KBM-7 (cell line): ENCODE measurements around the gene VOPP1.

Experiments used
- DNase-seq: peaks from one replicate; pipeline ENCODE4 v3.0.0-alpha.2; 2015
- in situ Hi-C: fragments of 300-500 bp; cut with MboI; formaldehyde crosslinking; loops from 2 replicates; pipeline ENCODE4 v1.14.3; 2020; ENCODE audit warnings: low sequenced_read_pairs, low pct_unique_long_range_greater_than_20kb, mixed read lengths

VOPP1 gene

GRCh38 chr7:55558962-55559920 is 13.1 kb downstream of the VOPP1 start:
- in situ Hi-C loops: no loop called here
- no peak for DNase-seq

DNA sequence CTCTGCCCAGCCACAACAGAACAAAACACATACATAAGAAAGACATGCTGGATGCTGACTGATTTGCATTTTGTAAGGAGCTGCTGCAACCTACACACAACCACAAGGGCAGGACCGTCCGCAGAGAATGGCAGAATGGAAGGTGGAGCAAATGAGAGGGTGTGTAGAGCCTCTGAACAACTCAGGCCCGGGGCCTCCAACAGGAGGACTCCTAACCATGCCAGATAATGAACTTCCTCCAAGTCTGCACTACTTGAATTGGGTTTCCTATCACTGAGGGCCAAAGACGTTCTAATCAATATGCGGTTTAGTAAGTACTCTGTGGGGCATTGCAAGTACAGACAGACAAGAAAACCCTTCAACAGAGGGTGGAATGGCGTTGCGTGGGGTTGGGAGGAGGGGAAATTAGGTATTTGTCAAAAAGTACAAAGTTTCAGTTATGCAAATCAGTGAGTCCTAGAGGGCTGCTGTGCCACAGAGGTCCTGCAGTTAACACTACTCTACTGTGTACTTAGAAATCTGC is 14.6 kb downstream of the VOPP1 start:
- in situ Hi-C loops: no loop called here
- DNase-seq: no peak

DNA sequence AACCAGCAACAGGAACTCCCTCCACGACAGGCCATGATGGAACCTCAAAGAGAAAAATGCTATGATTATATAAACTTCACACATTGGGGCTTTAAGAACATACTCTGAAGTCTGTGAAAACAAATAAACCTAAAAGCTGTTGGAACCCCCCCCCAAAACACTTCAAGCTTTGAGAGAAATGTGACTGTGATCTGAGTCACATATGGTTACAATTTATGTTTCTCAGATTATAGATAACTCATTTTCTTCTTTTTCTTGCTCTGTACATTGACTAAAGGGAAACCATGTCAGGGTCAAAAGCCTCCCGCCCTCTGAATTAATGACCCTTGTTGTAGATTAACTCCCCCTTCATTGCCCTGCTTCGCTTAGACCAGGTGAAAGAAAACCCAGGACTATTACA is 15.8 kb downstream of the VOPP1 start:
- DNase-seq: no peak
- in situ Hi-C loops: no loop called here

- in situ Hi-C loops: no loop called here
- DNase-seq: no peak
Measured at GRCh38 chr7:55556031-55556430, 16.3 kb downstream of the VOPP1 start.

DNA sequence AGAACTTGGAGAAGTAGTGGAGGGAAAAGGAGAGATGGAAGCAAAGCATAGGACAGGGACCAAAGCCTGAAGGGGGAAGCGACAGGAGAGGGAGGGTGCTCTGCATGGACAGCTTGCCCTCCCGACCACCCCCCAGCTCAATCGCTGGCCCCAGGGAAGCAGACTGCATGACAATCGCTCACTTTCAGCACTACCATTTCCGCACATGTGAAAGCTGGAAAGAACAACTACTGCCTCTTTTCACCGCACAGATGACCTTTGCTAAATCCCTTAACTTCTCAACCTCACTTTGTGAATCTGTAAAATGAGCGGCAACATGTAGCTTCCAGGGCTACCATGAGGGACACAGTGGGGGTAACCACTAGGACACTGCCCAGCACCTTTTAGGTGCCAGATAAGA is 17.1 kb downstream of the VOPP1 start:
- in situ Hi-C loops: no loop called here
- DNase-seq: no peak

DNA sequence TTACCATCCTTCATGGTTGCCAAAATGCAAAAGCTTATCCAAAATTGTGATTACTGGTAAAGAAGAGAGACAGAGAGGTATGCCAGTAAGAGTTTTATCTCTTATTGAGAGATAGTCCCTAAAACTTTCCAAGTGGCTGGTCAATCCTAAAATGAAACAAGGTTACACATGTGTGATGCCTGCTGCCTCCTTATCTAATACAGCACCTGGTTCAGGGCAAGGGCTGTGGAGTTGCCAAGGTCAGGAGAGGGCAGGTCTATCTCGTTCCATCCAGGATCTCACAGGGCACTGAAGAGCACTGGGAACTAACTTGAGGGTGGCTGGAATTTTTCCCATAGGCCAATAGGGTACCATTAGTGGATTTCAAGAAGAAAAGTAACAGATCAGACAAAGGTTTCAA is 18.3 kb downstream of the VOPP1 start:
- DNase-seq: no peak

DNA sequence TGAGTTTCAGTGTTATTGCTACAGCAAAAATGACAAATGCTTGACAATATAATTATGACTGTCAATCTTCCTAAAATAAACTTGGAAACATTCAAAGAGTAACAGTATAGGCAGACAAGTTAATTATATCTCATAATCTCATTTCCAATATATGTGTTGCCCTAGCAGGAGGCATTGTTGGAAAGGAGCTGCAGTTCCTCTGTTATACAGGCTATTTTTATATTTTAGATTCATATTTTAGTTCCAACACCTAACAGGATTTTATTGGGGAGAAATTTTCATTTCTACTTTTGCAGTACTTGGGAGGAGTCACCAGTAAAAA is 19.3 kb downstream of the VOPP1 start:
- in situ Hi-C loops: no loop called here
- DNase-seq: no peak

More for the DNA sequence above, 18.3 kb downstream of the VOPP1 start:
- in situ Hi-C loops: no loop called here

DNA sequence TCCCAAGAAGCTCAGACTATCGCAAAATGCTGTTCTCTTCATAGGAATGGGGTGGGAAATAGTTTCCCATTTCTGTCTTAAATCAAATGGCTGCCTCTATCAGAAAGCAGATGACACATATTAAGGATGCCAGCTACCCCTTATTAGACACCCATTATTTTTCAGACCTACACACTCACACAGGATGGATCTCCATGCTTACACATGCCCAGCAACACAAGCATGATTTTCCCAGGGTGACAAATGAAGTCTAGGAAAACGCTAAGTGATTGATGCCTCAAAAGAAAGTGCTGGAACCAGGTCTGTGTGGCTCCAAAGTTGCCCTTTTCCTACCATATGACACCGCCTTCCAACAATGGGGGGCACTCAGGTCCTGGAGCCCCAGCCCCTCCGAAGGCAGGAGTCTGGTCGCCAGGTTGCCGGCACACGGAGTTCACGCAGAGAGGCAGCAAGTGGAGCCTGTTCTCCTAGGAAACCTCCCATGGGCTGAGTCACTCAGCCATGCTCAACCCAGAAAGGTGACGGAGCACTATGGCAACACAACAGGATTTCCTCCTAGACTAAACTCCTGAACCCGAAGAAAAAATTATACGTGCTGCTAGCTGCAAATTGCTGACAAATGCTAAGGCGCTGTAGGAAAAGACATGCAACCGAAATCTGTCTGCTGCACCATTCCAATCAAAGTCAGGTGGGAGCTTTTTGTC is 19.8 kb downstream of the VOPP1 start:
- in situ Hi-C loops: no loop called here
- no peak for DNase-seq

GRCh38 chr7:55550841-55551537 is 21.3 kb downstream of the VOPP1 start:
- in situ Hi-C loops: no loop called here
- no peak for DNase-seq

DNA sequence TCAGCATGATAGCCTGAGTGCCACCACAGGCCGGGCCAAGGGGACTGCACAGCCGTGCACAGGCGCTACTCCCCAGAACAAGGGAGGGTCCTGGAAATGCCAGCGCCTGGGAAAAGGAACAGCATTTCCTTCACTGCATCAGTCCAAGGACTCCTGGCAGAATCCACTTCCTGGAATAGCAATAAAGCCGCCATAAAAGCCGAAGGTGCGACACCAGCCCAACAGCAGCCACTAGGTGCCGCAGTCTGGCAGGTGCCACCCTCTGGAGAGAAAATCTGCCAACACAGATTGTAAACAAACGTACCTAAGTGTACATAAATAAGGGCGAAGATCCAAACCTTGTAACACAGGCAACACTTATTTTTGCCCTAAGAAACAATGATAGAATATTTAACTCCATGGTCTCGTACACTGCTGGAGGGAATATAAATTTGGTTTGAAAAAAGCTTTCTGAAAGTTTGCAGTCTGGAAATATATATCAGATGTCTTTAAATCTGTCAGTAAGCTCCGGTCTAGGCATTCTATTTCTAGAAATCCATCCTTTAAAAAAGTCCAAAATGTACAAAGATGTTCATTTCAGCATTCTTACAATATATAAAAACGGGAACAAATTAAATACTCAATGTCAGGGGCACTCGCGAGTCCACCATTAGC is 22.2 kb downstream of the VOPP1 start:
- no peak for DNase-seq
- in situ Hi-C loops: no loop called here

DNA sequence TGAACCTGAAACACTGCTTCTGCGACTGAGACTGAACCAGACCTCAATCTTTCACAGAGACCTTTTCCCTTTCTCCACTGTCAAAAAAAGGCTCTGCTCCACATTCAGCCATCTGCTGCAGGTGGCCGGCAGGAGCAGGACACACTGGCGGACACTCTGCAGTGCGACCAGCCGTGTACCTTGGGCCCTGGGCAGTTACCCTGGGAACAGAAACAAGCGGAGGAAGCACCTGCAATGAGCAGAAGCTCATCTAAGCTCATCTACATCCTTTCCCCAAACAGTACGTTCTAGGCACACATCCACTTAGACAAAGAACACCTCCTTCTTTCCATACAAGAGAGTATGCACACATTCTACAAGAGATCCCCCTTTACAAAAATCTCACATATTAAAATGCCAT is 22.8 kb downstream of the VOPP1 start:
- in situ Hi-C loops: no loop called here
- no peak for DNase-seq

DNA sequence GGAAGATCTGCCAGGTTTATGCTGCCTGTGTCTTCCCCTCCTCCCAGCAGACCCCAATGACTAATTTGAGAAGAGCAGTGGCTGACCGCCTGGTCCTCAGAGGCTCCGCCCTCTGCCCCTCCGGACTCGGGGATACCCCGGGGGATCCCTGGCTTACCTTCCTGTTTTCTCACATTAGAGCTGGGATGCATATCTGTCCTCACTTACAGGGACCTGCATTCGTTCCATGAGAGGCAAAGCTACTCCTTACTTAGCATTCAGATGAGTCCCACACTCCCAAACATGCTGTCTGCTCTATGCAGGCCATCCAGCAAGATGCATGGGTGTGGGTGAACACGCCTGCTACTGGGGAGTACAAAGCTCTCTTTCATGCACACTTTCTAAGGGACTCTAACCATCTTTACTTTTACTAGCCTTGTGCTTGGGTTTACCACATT is 24.0 kb downstream of the VOPP1 start:
- in situ Hi-C loops: no loop called here
- DNase-seq: no peak

GRCh38 chr7:55546814-55547213 is 25.5 kb downstream of the VOPP1 start:
- no peak for DNase-seq
- in situ Hi-C loops: no loop called here

GRCh38 chr7:55545496-55545895 is 26.8 kb downstream of the VOPP1 start:
- in situ Hi-C loops: no loop called here
- DNase-seq: no peak

DNA sequence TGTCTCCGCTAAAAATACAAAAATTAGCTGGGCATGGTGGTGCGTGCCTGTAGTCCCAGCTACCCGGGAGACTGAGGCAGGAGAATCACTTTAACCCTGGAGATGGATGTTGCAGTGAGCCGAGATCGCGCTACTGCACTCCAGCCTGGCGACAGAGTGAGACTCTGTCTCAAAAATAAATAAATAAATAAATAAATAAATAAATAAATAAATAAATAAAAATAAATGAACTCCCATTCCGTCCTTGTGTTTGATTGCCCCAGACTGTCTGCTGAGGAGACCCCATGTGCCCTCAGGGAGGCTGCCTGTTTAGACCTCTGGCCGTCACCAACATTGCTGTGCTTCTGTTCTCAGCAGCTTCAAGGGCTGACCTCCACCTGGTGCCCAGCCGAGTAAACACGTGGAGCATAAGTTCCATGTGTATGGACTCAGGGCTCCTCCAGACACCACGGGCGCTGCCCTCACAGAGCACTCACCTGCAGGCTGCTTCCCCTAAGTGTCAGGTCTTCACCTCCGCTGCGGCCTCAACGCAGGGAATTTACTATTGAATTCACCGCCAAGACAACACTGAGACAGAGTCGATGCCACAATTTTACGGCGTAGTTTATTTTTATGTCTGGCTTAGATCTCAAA is 32.0 kb downstream of the VOPP1 start:
- in situ Hi-C loops: no loop called here
- no peak for DNase-seq

DNA sequence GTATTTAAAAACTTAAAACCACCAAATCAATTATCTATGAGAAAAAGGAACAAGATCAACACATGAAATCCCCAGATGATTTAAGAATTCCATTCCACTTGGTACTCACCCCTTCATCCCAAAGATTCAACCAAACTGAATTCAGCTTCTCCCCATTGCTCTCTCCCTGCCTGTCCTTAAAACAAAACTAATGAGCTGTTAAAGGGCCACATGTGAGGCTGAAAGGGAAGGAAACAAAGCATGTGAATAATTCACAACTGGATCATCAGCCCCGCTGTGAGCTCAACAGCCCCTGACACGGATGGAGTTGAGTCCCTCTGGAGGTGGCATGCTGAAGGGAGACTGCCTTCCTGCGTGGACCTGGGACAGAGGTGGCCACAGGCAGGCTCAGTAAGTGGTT is 32.9 kb downstream of the VOPP1 start:
- no peak for DNase-seq
- in situ Hi-C loops: no loop called here

GRCh38 chr7:55538538-55538937 is 33.8 kb downstream of the VOPP1 start:
- DNase-seq: no peak
- in situ Hi-C loops: no loop called here

- no peak for DNase-seq
- in situ Hi-C loops: no loop called here
Measured at GRCh38 chr7:55537458-55537990, 34.8 kb downstream of the VOPP1 start.
